ENCODE results near the gene HM13.
"Not testable (repeated sequence)": the region's sequence is repeated elsewhere in the genome, so short reads cannot be mapped to it uniquely, and the experiment has no call there.

HM13 gene

GRCh38 chr20:31578448-31579138, 64.4 kb downstream of the HM13 start:
- in situ Hi-C loops (cut with MboI; ENCODE audit: low sequenced_read_pairs) = no loop called here

DNA sequence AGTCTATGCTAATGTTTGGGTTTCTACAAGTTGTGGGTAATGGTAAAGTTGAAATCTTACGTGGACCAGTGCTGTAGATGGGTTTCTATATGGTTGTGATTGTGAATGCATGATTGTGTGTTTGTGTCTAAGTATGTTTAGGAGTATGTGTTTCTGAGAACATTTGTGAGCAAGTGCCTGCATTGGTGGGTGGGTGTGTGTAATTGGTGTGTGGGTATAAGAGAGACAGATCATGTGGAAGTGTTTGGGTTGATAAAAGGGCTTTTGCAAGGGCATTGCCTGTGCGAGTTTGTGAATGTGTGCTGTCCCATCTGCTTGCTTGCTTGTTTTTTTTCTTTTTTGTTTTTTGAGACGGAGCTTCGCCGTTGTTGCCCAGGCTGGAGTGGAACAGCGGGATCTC, 65.0 kb downstream of the HM13 start:
- in situ Hi-C loops (cut with MboI; ENCODE audit: low sequenced_read_pairs) = no loop called here

DNA sequence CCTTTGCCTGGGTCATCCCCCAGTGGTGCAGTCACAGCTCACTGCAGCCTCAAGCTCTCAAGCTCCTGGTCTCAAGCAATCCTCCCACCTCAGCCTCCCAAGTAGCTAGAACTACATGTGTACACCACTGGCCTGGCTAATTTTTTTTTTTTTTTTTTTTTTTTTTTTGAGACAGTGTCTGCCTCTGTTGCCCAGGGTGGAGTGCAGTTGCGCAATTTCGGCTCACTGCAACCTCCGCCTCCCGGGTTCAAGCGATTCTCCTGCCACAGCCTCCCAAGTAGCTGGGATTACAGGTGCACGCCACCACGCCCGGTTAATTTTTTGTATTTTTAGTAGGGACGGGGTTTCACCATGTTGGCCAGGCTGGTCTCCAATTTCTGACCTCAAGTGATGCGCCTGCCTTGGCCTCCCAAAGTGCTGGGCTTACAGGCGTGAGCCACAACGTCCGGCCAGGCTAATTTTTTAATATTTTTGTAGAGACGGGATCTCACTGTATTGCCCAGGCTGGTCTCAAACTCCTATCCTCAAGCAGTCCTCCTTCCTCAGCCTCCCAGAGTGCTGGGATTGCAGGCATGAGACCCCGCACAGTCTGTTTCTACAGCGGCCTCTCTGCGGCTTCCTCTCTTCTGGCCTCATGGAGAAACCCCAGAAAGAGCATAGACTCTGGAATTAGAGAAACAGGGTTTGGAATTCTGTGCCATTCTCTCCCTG, 65.9 kb downstream of the HM13 start:
- in situ Hi-C loops (cut with MboI; ENCODE audit: low sequenced_read_pairs) = not testable (repeated sequence)

GRCh38 chr20:31580706-31581105, 66.5 kb downstream of the HM13 start:
- in situ Hi-C loops (cut with MboI; ENCODE audit: low sequenced_read_pairs) = no loop called here

- in situ Hi-C loops (cut with MboI; ENCODE audit: low sequenced_read_pairs) = no loop called here
Measured at GRCh38 chr20:31581391-31581790, 67.1 kb downstream of the HM13 start.

DNA sequence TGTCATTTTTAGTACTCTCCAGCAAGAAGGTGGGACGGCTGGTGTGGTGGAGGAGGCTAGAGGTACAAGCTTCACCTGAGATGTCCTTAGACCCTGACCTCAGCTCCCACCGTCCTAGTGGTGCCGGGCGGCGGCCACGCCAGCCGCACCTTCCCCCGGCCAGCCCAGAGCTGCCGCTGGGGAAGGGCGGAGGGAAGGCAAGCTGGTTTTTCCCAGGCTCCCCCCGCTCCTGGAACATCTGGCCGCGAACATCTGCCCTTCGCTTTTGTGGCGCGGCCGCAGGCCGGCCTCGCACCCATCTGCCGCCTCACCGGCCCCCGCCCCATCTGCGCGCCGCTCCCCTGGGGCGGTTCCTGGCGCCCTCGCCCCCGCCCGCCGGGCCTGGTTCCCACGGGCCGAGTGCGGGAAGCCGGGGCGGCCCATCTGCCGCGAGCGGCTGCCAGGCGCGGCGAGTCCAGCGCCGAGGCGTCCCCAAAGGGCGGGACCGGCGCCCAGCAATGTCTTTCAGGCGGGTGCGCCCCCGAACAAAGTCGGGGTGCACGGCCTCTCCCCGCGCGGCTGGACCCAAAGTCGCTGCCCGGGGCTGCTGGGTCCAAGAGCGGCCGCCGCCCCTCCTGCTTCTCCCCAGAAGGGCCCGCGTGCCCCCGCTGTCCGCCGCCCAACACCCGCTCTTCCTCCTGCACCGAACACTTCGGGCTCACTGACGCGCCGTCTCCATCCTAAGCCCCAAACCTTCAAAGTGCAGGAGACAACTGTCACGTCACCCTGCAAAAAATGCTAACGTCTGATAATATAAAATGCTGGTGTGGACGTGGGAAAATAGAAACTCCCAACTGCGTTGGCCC, 73.5 kb downstream of the HM13 start:
- in situ Hi-C loops (cut with MboI; ENCODE audit: low sequenced_read_pairs) = no loop called here

DNA sequence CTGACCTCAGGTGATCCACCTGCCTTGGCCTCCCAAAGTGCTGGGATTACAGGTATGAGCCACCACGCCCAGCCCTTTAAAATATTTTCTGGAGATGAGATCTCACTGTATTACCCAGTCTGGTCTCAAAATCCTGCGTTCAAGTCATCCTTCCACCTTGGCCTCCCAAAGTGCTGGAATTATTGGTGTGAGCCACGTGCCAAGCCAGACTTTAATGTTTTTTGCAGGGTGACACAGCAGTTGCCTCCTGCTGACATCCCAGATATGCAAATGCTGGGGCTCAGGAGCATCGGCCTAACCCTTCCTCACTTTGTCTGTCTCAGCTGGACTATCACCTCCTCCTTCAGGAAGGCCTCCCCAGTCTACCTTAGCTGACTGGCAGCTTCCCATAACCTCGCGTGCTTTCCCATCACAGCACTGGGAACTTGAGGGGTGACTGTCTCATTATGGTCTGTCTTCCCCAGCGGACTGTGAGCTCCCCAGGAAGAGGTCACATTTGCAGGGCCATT, 76.5 kb downstream of the HM13 start:
- in situ Hi-C loops (cut with MboI; ENCODE audit: low sequenced_read_pairs) = loop anchor here (10.0 kb wide), 1 partner anchor 64 kb away; no protein-coding TSS in a partner anchor

DNA sequence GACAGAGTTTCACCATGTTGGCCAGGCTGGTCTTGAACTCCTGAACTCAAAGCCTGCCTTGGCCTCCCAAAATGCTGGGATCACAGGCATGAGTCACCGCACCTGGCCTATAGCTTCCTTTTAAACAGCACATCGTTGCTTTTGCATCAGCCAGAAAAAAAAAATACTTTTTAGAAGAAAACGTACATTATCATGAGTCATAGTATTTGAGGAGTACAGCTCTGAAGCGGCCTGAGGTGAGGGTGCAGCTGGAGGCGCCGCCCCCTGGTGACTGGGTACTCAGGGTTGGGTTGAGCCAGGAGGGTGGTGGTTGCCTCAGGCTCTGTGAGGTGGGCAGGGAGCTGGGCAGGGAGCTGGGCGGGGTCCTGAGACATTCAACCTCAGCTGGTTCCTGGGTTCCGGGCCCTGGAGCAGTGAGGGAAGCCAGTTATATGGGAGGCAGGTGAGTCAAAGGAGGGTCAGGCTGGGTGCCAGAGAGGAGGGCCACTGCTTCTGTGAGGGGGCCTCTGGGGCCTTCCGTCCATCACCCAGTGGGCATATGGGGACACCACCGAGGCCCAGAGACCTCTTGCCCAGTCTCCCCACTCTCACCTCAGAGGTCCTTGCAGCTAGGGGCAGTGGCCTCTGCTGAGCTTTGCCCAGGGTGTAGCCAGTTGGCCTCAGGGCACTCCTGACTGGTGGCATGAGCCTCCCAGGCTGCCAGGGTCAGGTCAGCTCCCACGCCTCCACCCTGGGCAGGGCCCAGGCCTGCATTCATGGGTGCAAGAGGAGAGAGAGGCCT, 79.2 kb downstream of the HM13 start:
- in situ Hi-C loops (cut with MboI; ENCODE audit: low sequenced_read_pairs) = loop anchor here (10.0 kb wide), 1 partner anchor 61 kb away; no protein-coding TSS in a partner anchor

GRCh38 chr20:31594002-31594557, 79.8 kb downstream of the HM13 start:
- in situ Hi-C loops (cut with MboI; ENCODE audit: low sequenced_read_pairs) = loop anchor here (10.0 kb wide), 1 partner anchor 61 kb away; no protein-coding TSS in a partner anchor

- in situ Hi-C loops (cut with MboI; ENCODE audit: low sequenced_read_pairs) = loop anchor here (10.0 kb wide), 1 partner anchor 60 kb away; no protein-coding TSS in a partner anchor
Measured at GRCh38 chr20:31594558-31595379, 80.5 kb downstream of the HM13 start.

DNA sequence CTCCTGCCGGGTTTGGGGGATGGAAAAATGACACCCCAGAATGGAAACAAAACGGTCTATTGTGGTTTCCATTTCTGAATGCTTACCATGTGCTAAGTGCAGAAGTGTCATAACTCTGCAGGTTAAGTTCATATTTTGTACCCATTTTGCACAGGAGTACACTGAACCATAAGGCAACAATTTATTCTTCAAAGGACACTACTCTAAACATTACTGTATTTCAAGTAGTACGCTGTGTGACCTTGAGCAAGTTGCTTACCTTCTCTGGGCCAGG, 81.1 kb downstream of the HM13 start:
- in situ Hi-C loops (cut with MboI; ENCODE audit: low sequenced_read_pairs) = loop anchor here (10.0 kb wide), 1 partner anchor 59 kb away; no protein-coding TSS in a partner anchor

GRCh38 chr20:31595654-31596411, 81.6 kb downstream of the HM13 start:
- in situ Hi-C loops (cut with MboI; ENCODE audit: low sequenced_read_pairs) = loop anchor here (10.0 kb wide), 1 partner anchor 59 kb away; no protein-coding TSS in a partner anchor

GRCh38 chr20:31596412-31596715, 82.1 kb downstream of the HM13 start:
- in situ Hi-C loops (cut with MboI; ENCODE audit: low sequenced_read_pairs) = loop anchor here (10.0 kb wide), 1 partner anchor 58 kb away; no protein-coding TSS in a partner anchor

GRCh38 chr20:31596831-31597480, 82.7 kb downstream of the HM13 start:
- in situ Hi-C loops (cut with MboI; ENCODE audit: low sequenced_read_pairs) = loop anchor here (10.0 kb wide), 1 partner anchor 58 kb away; no protein-coding TSS in a partner anchor

DNA sequence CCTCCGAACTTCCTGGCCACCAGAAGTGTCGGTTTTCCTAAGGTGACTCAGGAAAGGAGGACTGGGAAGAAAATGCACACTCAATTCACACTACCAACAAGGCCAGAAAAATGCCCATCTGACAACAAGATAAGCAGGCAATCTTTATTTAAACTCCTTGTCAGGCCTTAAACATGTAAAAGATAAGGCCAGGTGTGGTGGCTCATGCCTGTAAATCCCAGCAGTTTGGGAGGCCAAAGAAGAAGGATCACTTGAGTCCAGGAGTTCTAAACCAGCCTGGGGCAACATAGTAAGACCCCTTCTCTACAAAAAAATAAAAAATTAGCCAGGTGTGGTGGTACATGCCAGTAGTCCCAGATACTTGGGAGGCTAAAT, 83.2 kb downstream of the HM13 start:
- in situ Hi-C loops (cut with MboI; ENCODE audit: low sequenced_read_pairs) = loop anchor here (10.0 kb wide), 1 partner anchor 57 kb away; no protein-coding TSS in a partner anchor

- in situ Hi-C loops (cut with MboI; ENCODE audit: low sequenced_read_pairs) = no loop called here
Measured at GRCh38 chr20:31602431-31602778, 88.2 kb downstream of the HM13 start.

GRCh38 chr20:31602779-31603441, 88.7 kb downstream of the HM13 start:
- in situ Hi-C loops (cut with MboI; ENCODE audit: low sequenced_read_pairs) = no loop called here

All from HL-60/S4 treated with retinoic acid at 250 ng/mL for 4 days and 3 days (cell line).